HepG2 (cell line): ENCODE data around the gene AADACL4. TPM values are rescaled to one million over a fixed set of nuclear protein-coding genes. Genes with fewer than 3 reads are reported as not detected.

Experiments
- ETV6 ChIP-seq: sonication (generic); formaldehyde crosslinking; conservative IDR thresholded peaks from 2 replicates; pipeline ENCODE4 v1.4.0; 2020; ENCODE audit warnings: missing genetic modification reagents
- HMGA1 ChIP-seq: sonication (generic); formaldehyde crosslinking; conservative IDR thresholded peaks from 2 replicates; pipeline ENCODE4 v1.4.0; 2020; ENCODE audit warnings: missing genetic modification reagents
- KLF12 ChIP-seq: sonication (generic); formaldehyde crosslinking; IDR thresholded peaks from 2 replicates; pipeline ENCODE4 v1.4.0; 2020; ENCODE audit warnings: missing genetic modification reagents, borderline replicate concordance
- NR2C2 ChIP-seq: sonication (generic); formaldehyde crosslinking; IDR thresholded peaks from 2 replicates; pipeline ENCODE4 v1.4.0; 2020; ENCODE audit warnings: missing genetic modification reagents, mild to moderate bottlenecking, moderate library complexity, borderline replicate concordance
- NR2F6 ChIP-seq, 2 experiments: IDR thresholded peaks; 2 replicates each; pipeline ENCODE4 v1.6.1; 2016; ENCODE audit warnings: antibody characterized with exemption in 1 of 2, mild to moderate bottlenecking in 1 of 2
- RBFOX2 ChIP-seq: fragments of 200-400 bp; formaldehyde crosslinking; IDR thresholded peaks from 2 replicates; pipeline ENCODE4 v1.6.1; 2017; ENCODE audit warnings: low read depth, mild to moderate bottlenecking, low read length
- SMAD1 ChIP-seq: sonication (generic); formaldehyde crosslinking; IDR thresholded peaks from 2 replicates; pipeline ENCODE4 v1.4.0; 2020; ENCODE audit warnings: missing genetic modification reagents, low read depth, mild to moderate bottlenecking, borderline replicate concordance
- SMAD9 ChIP-seq: sonication (generic); formaldehyde crosslinking; IDR thresholded peaks from 2 replicates; pipeline ENCODE4 v1.5.1; 2020; ENCODE audit warnings: mild to moderate bottlenecking, missing genetic modification reagents
- SRY ChIP-seq: sonication (generic); formaldehyde crosslinking; IDR thresholded peaks from 2 replicates; pipeline ENCODE4 v1.8.0; 2022; ENCODE audit warnings: mild to moderate bottlenecking, missing genetic modification reagents
- XBP1 ChIP-seq: sonication (generic); formaldehyde crosslinking; IDR thresholded peaks from 2 replicates; pipeline ENCODE4 v1.5.0; 2020; ENCODE audit warnings: missing genetic modification reagents
- ZNF230 ChIP-seq: sonication (generic); formaldehyde crosslinking; IDR thresholded peaks from 2 replicates; pipeline ENCODE4 v1.4.0; 2020; ENCODE audit warnings: mild to moderate bottlenecking, missing genetic modification reagents
- ZNF790 ChIP-seq: sonication (generic); formaldehyde crosslinking; IDR thresholded peaks from 2 replicates; pipeline ENCODE4 v1.8.0; 2022; ENCODE audit warnings: missing genetic modification reagents, mild to moderate bottlenecking, borderline replicate concordance
- ZNF883 ChIP-seq: sonication (generic); formaldehyde crosslinking; IDR thresholded peaks from 2 replicates; pipeline ENCODE4 v1.5.1; 2020; ENCODE audit warnings: mild to moderate bottlenecking, missing genetic modification reagents; ENCODE audit errors: not compliant biosample characterization
- polyA plus RNA-seq, 8 experiments: library from polyadenylated mRNA; depleted of rRNA in 3 of 8; stranded (reverse) in 7 of 8; unstranded in 1 of 8; fragments of >200 nt; fragmentation: Illumina TruSeq in 4 of 8; extraction: Trizol in 4 of 8; gene quantifications; 2 replicates each; pipeline versions ENCODE4 v1.2.1 to v1.2.3, GENCODE V29; 2011 to 2016; ENCODE audit warnings: low read depth in 4 of 8, missing spikeins in 1 of 8, mixed read lengths in 1 of 8; ENCODE audit not compliant: insufficient read depth in 1 of 8
- total RNA-seq, 5 experiments: library from RNA; depleted of rRNA; stranded (reverse); fragments of >200 nt; fragmentation: Illumina TruSeq; extraction: Trizol; gene quantifications; 2 replicates each; pipeline ENCODE4 v1.2.3, GENCODE V29; 2016; ENCODE audit warnings: low read depth in 1 of 5
- TF ChIP-seq, protein P1 (sequence below): sonication (generic); formaldehyde crosslinking; IDR thresholded peaks from 2 replicates; pipeline ENCODE4 v1.5.0; 2020; ENCODE audit warnings: mild to moderate bottlenecking, missing genetic modification reagents, borderline replicate concordance
- TF ChIP-seq, protein P2 (sequence below): IDR thresholded peaks from 2 replicates; pipeline ENCODE4 v1.6.1; 2016; ENCODE audit warnings: missing compliant biosample characterization, missing genetic modification reagents, borderline replicate concordance
- TF ChIP-seq, protein P3 (sequence below): sonication (generic); formaldehyde crosslinking; IDR thresholded peaks from 2 replicates; pipeline ENCODE4 v1.5.0; 2020; ENCODE audit warnings: missing genetic modification reagents
- TF ChIP-seq, protein P4 (sequence below): fragments of 450-650 bp; IDR thresholded peaks from 2 replicates; pipeline ENCODE4 v1.6.1; 2016
- TF ChIP-seq, protein P5 (sequence below): sonication (generic); formaldehyde crosslinking; IDR thresholded peaks from 2 replicates; pipeline ENCODE4 v1.4.0; 2020; ENCODE audit warnings: low read depth, mild to moderate bottlenecking, missing genetic modification reagents

AADACL4 gene
- total and polyA plus RNA-seq, 2 of the 13 experiments (the other 11 are each of a cell fraction or from before 2014, with no cell fraction given) = not detected

DNA sequence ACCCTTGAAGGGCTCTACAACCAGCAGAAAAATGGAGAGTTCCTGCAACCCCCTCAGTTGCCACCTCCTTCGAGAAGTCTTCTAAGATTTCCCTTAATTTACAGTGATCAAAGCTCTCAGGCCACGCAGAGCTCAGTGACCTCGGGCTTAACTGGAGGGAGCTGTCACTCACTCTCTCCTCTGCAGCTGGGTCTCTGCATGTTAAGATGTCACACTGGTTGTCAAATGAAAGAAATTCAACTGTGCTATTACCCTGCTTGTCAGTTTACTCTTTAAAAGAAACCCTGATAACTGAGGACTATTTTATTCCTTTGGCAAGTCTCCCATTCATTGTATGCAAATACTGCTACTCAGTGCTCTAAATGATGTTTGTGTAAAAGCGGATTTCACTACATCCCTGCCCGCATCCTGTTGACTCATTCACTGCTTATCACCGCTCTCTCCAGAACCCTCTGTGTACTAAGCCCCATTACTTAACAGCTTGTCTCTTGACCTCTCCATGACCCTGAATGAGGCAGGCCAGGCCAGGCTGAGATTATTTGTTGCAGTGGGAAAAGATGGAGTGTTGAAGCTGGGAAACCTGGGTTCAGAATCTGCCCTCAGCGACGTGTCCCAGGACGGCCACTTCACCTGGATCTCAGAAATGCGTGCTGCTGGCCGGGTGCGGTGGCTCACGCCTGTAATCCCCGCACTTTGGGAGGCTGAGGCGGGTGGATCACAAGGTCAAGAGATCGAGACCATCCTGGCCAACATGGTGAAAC, 39.6 kb upstream of the AADACL4 start (continued):
- TF ChIP-seq SMAD9 (0 out of 2 replicates have a peak, but pooled peaks have one; percentile 15), ZNF883 (CRISPR knock-in tag) (no peak), ZNF790 (no peak), HMGA1 (CRISPR knock-in tag) (no peak), RBFOX2 (0 out of 2 replicates have a peak, but pooled peaks have one; percentile 15), XBP1 (CRISPR knock-in tag) (no peak), NR2F6 (IDR thresholded peaks at IDR 0.05) (peak; percentile 97), NR2F6 (CRISPR knock-in tag; IDR thresholded peaks at IDR 0.05) (peak; percentile 98), KLF12 (CRISPR knock-in tag) (no peak), SMAD1 (CRISPR knock-in tag) (no peak), NR2C2 (CRISPR knock-in tag) (peak; percentile 92), SRY (CRISPR knock-in tag) (no peak), ETV6 (CRISPR knock-in tag) (no peak), ZNF230 (no peak)
- TF ChIP-seq, protein P1, sequence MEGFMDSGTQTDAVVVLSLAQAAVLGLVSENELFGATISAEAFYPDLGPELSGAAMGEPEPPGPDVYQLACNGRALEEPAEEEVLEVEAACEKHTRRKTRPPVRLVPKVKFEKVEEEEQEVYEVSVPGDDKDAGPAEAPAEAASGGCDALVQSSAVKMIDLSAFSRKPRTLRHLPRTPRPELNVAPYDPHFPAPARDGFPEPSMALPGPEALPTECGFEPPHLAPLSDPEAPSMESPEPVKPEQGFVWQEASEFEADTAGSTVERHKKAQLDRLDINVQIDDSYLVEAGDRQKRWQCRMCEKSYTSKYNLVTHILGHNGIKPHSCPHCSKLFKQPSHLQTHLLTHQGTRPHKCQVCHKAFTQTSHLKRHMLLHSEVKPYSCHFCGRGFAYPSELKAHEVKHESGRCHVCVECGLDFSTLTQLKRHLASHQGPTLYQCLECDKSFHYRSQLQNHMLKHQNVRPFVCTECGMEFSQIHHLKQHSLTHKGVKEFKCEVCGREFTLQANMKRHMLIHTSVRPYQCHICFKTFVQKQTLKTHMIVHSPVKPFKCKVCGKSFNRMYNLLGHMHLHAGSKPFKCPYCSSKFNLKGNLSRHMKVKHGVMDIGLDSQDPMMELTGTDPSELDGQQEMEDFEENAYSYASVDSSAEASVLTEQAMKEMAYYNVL (CRISPR knock-in tag) = peak; percentile 84; the same call in 1 of the 2 replicates
- TF ChIP-seq, protein P2, sequence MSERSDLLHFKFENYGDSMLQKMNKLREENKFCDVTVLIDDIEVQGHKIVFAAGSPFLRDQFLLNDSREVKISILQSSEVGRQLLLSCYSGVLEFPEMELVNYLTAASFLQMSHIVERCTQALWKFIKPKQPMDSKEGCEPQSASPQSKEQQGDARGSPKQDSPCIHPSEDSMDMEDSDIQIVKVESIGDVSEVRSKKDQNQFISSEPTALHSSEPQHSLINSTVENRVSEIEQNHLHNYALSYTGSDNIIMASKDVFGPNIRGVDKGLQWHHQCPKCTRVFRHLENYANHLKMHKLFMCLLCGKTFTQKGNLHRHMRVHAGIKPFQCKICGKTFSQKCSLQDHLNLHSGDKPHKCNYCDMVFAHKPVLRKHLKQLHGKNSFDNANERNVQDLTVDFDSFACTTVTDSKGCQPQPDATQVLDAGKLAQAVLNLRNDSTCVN = peak; percentile 95
- TF ChIP-seq, protein P3, sequence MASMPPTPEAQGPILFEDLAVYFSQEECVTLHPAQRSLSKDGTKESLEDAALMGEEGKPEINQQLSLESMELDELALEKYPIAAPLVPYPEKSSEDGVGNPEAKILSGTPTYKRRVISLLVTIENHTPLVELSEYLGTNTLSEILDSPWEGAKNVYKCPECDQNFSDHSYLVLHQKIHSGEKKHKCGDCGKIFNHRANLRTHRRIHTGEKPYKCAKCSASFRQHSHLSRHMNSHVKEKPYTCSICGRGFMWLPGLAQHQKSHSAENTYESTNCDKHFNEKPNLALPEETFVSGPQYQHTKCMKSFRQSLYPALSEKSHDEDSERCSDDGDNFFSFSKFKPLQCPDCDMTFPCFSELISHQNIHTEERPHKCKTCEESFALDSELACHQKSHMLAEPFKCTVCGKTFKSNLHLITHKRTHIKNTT (CRISPR knock-in tag) = no peak
- TF ChIP-seq, protein P4, sequence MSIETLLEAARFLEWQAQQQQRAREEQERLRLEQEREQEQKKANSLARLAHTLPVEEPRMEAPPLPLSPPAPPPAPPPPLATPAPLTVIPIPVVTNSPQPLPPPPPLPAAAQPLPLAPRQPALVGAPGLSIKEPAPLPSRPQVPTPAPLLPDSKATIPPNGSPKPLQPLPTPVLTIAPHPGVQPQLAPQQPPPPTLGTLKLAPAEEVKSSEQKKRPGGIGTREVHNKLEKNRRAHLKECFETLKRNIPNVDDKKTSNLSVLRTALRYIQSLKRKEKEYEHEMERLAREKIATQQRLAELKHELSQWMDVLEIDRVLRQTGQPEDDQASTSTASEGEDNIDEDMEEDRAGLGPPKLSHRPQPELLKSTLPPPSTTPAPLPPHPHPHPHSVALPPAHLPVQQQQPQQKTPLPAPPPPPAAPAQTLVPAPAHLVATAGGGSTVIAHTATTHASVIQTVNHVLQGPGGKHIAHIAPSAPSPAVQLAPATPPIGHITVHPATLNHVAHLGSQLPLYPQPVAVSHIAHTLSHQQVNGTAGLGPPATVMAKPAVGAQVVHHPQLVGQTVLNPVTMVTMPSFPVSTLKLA = no peak
- TF ChIP-seq, protein P5, sequence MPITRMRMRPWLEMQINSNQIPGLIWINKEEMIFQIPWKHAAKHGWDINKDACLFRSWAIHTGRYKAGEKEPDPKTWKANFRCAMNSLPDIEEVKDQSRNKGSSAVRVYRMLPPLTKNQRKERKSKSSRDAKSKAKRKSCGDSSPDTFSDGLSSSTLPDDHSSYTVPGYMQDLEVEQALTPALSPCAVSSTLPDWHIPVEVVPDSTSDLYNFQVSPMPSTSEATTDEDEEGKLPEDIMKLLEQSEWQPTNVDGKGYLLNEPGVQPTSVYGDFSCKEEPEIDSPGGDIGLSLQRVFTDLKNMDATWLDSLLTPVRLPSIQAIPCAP (CRISPR knock-in tag) = no peak
